Glutamatergic neuron (in vitro differentiated cells): Measurements from ENCODE around the gene CD96. TPM values are rescaled to one million over a fixed set of nuclear protein-coding genes. Genes with fewer than 3 reads are reported as not detected.

Source experiments
- DNase-seq: peaks from one replicate; pipeline ENCODE4 v3.0.0; 2022
- H3K27ac Mint-ChIP-seq: one replicate; pipeline ENCODE4 v1.8.0; 2020; ENCODE audit warnings: mild to moderate bottlenecking, mixed read lengths, inconsistent platforms; ENCODE audit not compliant: unreplicated experiment
- H3K27me3 Mint-ChIP-seq: one replicate; pipeline ENCODE4 v1.8.0; 2020; ENCODE audit warnings: mild to moderate bottlenecking, moderate library complexity, mixed read lengths, inconsistent platforms; ENCODE audit not compliant: unreplicated experiment
- H3K36me3 Mint-ChIP-seq: one replicate; pipeline ENCODE4 v1.8.0; 2020; ENCODE audit warnings: mild to moderate bottlenecking, mixed read lengths, inconsistent platforms; ENCODE audit not compliant: unreplicated experiment
- H3K4me1 Mint-ChIP-seq: one replicate; pipeline ENCODE4 v1.8.0; 2020; ENCODE audit warnings: mild to moderate bottlenecking, low read depth, mixed read lengths, inconsistent platforms; ENCODE audit not compliant: unreplicated experiment
- H3K4me3 Mint-ChIP-seq: one replicate; pipeline ENCODE4 v1.8.0; 2020; ENCODE audit warnings: mild to moderate bottlenecking, mixed read lengths, inconsistent platforms; ENCODE audit not compliant: unreplicated experiment
- H3K9me3 Mint-ChIP-seq: one replicate; pipeline ENCODE4 v1.8.0; 2020; ENCODE audit warnings: mild to moderate bottlenecking, moderate library complexity, mixed read lengths, inconsistent platforms; ENCODE audit not compliant: unreplicated experiment
- total RNA-seq: library from RNA; stranded (reverse); fragmentation: NEBNext Ultra II Directional; extraction: Animal tissue kit (Norgen Biotek cat#: 25700); gene quantifications from one replicate; pipeline ENCODE4 v1.2.1, GENCODE V29; 2021; ENCODE audit not compliant: unreplicated experiment
- TF ChIP-seq, protein P1 (sequence below): fragments of 200-600 bp; sonication (generic); IDR thresholded peaks from one replicate; pipeline ENCODE4 v1.5.0; 2021; ENCODE audit not compliant: partially characterized antibody, unreplicated experiment

CD96 gene
- total RNA-seq, 1 donor from 2014 or later, result not detected

DNA sequence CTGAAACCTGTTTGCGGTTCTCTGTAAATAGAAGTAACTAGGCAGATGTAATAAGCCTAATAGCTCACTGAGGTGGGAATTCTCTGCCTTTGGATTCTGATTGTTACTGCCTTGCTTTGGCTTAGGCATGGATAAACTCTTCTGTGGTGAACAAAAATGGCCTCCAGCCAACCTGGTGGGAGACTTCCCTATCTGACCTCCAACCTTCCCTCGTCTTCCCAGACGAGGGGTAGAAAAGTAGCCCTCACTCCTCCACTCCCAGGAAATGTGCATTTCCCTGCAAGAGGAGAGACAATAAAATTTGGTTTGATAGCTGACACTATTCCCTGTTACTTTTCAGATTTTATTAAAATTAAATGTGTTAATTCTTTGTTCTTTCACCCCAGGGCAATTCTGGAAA is 606 bp upstream of the CD96 start:
- TF ChIP-seq, protein P1, sequence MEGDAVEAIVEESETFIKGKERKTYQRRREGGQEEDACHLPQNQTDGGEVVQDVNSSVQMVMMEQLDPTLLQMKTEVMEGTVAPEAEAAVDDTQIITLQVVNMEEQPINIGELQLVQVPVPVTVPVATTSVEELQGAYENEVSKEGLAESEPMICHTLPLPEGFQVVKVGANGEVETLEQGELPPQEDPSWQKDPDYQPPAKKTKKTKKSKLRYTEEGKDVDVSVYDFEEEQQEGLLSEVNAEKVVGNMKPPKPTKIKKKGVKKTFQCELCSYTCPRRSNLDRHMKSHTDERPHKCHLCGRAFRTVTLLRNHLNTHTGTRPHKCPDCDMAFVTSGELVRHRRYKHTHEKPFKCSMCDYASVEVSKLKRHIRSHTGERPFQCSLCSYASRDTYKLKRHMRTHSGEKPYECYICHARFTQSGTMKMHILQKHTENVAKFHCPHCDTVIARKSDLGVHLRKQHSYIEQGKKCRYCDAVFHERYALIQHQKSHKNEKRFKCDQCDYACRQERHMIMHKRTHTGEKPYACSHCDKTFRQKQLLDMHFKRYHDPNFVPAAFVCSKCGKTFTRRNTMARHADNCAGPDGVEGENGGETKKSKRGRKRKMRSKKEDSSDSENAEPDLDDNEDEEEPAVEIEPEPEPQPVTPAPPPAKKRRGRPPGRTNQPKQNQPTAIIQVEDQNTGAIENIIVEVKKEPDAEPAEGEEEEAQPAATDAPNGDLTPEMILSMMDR, result no peak
- H3K27ac Mint-ChIP-seq, result no peak overlapping the region

DNA sequence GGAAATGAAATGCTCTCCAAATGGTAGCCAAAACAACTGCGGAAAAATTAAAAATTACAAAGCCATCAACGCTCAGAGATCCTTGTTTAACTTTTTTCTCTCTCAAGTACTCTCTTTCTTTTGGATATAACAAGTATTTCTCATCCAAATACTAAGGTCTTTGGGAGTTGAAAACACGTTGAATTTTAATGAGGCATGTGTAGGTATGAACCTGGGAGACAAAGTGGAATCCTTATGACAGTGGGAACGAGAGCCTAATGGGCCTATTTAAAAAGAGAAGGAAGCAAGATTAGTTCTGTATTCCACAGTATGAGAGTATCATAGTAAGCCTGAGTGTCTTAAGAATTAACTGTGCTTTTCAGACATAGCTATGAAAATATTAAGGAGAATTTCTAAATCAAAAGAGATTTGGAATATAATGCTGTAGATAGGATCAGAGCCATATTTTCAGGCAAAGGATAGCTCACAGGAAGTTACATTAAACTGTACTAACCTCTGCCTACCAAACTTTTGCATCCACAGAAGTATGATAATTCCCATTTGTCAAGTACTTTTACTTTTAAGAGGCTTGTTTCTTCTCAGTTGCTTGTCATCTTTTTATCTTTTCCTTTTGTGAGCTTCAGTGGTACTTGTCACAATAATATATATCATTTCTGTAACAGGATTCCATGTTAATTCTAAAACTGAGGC is 759 bp downstream of the CD96 start:
- Mint-ChIP-seq H3K36me3 (no peaks in the 10 kb centered on the region), H3K27ac (no peak overlapping the region), H3K9me3 (no peaks in the 10 kb centered on the region), H3K4me3 (no peak overlapping the region), H3K4me1 (no peaks in the 10 kb centered on the region), H3K27me3 (no peaks in the 10 kb centered on the region)
- no peak for DNase-seq
- TF ChIP-seq, protein P1, result no peak

More for the DNA sequence above, 606 bp upstream of the CD96 start:
- H3K27me3 Mint-ChIP-seq, result no peaks in the 10 kb centered on the region
- H3K9me3 Mint-ChIP-seq, result no peaks in the 10 kb centered on the region
- no peak overlapping the region for H3K4me3 Mint-ChIP-seq
- no peak for DNase-seq
- H3K4me1 Mint-ChIP-seq, result no peaks in the 10 kb centered on the region
- H3K36me3 Mint-ChIP-seq, result no peaks in the 10 kb centered on the region

GRCh38 chr3:111545349-111545748 is 3.4 kb downstream of the CD96 start:
- DNase-seq, result no peak
- H3K36me3 Mint-ChIP-seq, result no peaks in the 10 kb centered on the region
- no peak overlapping the region for H3K27ac Mint-ChIP-seq
- TF ChIP-seq, protein P1, result no peak
- peaks cover 2% of the 10 kb centered on the region for H3K4me1 Mint-ChIP-seq
- no peak overlapping the region for H3K4me3 Mint-ChIP-seq
- H3K27me3 Mint-ChIP-seq, result no peaks in the 10 kb centered on the region
- H3K9me3 Mint-ChIP-seq, result no peaks in the 10 kb centered on the region

DNA sequence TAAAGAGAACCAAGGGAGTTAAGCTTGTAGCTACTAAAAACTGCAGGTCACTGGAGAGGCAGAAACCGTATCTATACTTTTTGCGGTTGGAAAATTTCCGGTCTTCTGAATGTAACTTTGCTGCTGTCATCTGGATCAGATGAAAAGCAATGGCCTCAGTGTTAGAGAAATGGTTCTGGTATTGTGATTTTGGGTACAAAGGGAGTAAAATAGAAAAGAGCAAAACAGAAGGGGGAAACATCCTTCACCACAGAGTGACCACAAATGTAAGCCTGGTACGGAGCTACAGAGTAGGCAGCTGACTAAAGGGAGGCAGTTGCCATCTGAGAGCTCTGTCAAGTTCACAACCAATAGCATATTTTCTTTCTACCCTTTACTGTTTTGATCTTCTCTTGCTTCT is 5.6 kb downstream of the CD96 start:
- H3K4me3 Mint-ChIP-seq, result no peak overlapping the region
- no peaks in the 10 kb centered on the region for H3K9me3 Mint-ChIP-seq
- H3K36me3 Mint-ChIP-seq, result no peaks in the 10 kb centered on the region
- no peaks in the 10 kb centered on the region for H3K27me3 Mint-ChIP-seq
- H3K4me1 Mint-ChIP-seq, result peaks cover 2% of the 10 kb centered on the region
- no peak overlapping the region for H3K27ac Mint-ChIP-seq
- TF ChIP-seq, protein P1, result no peak
- no peak for DNase-seq

- no peak overlapping the region for H3K27ac Mint-ChIP-seq
- no peak overlapping the region for H3K4me3 Mint-ChIP-seq
- DNase-seq, result no peak
These were observed 6.1 kb downstream of the CD96 start for GRCh38 chr3:111548092-111548491.

More at GRCh38 chr3:111548092-111548491, 6.1 kb downstream of the CD96 start:
- peaks cover 2% of the 10 kb centered on the region for H3K4me1 Mint-ChIP-seq
- no peaks in the 10 kb centered on the region for H3K9me3 Mint-ChIP-seq
- no peaks in the 10 kb centered on the region for H3K36me3 Mint-ChIP-seq
- TF ChIP-seq, protein P1, result no peak
- H3K27me3 Mint-ChIP-seq, result no peaks in the 10 kb centered on the region
